T47D (cell line): ENCODE data around the gene SPIRE2.

Experiments
- DNase-seq, 2 experiments: peaks; one replicate each; pipeline versions ENCODE4 v3.0.0 to v3.0.0-alpha.2; 2011 to 2012; ENCODE audit warnings: low read depth in 1 of 2, low spot score in 1 of 2
- JUND ChIP-seq: IDR thresholded peaks from 2 replicates; pipeline ENCODE4 v1.6.1; 2012; ENCODE audit warnings: low read depth
- in situ Hi-C: cut with HindIII; loops from 2 replicates; pipeline ENCODE4 v1.10.0; 2016; ENCODE audit warnings: low sequenced_read_pairs, low pct_unique_long_range_greater_than_20kb

SPIRE2 gene

GRCh38 chr16:89855986-89856385 lies 27.7 kb downstream of the SPIRE2 start:
- in situ Hi-C loops, result no loop called here
- DNase-seq, result no peak
- TF ChIP-seq JUND, result no peak

GRCh38 chr16:89858973-89859614 lies 30.8 kb downstream of the SPIRE2 start:
- no peak for TF ChIP-seq JUND
- DNase-seq, result no peak
- in situ Hi-C loops, result no loop called here

GRCh38 chr16:89859615-89860007 lies 31.3 kb downstream of the SPIRE2 start:
- TF ChIP-seq JUND, result no peak
- no peak for DNase-seq
- in situ Hi-C loops, result no loop called here

DNA sequence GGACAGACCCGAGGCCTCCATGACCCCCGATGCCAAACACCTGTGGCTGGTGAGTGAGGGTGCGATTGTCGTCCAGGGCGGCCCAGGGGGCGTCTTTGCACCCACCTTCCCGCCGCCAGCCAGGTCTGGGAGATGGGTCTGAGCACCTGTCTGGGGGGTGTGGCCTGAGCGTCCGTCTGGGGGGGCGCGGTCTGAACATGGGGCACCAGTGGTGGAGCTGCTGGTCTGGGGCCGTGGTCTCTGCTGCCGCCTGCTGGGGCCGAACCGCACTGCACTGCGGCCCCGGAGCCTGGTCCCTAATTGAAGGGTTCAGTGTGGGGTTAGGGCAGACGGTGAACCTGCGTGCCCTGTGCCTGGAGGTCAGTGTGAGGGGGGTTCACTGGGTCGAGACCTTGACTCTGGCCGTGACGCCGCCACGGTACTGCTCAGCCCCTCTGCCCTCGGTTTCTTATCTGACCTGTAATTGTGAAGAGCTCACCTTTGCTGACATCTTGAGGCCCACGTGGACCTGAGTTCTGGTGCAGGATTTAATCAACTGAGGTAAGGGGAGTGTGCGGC lies 32.6 kb downstream of the SPIRE2 start:
- in situ Hi-C loops, result no loop called here

GRCh38 chr16:89861648-89862047 lies 33.4 kb downstream of the SPIRE2 start:
- TF ChIP-seq JUND, result no peak
- no peak for DNase-seq
- in situ Hi-C loops, result no loop called here

More for the DNA sequence above, 32.6 kb downstream of the SPIRE2 start:
- DNase-seq, result peak; percentile 76 to 95
- TF ChIP-seq JUND, result no peak

DNA sequence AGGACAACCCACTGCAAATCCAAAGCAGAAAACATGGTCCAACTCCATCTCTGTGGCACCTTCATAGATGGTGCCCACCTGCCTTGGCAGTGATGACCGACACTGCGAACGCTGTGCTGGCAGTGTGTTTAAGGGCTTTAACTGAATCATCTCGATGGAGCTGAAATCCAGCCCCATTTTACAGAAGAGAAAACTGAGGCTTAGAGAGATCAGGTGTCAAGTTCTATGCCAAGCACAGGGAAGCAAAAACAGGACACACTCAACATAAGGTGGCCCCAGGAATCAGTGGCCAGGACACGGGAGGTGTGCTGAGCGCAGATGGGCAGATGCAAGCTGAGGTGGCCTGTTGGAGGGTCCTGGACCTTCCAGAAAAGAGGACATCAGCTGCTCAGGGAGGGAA lies 34.5 kb downstream of the SPIRE2 start:
- in situ Hi-C loops, result no loop called here
- DNase-seq, result no peak
- TF ChIP-seq JUND, result no peak

DNA sequence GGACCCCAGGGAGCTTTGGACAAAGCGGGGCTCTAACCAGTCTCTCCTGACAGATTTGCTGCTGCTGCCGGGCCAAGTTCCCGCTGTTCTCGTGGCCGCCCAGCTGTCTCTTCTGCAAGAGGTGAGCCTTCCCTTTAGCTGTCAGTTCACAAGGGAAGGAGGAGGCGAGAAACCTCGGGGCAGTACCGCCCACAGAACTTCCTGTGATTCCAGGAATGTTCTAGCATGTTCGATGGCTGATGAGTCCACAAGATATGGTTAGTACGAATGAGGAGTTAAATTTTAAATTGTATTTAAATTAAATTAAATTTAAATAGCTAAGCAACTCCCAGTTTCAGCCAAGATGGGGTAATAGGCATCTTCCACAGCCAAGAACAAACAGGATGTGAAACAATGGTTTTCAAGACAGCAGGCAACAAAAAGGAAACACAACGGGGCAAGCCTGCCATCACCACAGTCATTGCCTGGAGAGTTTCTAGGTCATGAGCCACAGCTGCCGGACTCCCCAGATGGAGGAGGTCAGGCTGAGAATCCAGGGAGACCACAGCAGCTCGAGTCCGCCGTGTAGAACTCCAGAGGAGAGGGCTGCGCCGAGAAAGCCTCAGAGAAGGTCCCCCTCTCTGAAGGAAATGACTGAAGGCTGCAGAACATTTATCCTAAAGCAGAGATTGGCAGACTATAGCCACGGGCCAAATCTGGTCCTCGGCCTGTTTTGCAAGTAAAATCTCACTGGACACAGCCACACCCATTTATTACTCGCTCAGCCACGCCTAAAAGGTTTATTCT lies 35.7 kb downstream of the SPIRE2 start:
- peak in 1 of 2 experiments; percentile 41 for DNase-seq
- in situ Hi-C loops, result no loop called here
- TF ChIP-seq JUND, result no peak

DNA sequence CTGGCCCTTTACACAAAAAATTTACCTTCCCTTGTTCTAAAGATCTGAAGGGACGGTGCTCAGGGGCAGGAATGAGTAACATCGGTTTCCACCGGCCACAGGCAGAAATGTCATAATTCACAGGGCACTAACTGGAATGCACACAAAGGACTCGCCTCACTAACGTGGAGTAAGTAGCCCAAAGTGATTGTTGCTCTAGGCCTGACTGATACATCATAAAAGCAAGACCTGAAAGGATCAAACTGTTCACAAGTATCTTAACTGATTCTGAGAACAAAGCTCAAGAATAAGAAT lies 36.2 kb downstream of the SPIRE2 start:
- in situ Hi-C loops, result no loop called here

DNA sequence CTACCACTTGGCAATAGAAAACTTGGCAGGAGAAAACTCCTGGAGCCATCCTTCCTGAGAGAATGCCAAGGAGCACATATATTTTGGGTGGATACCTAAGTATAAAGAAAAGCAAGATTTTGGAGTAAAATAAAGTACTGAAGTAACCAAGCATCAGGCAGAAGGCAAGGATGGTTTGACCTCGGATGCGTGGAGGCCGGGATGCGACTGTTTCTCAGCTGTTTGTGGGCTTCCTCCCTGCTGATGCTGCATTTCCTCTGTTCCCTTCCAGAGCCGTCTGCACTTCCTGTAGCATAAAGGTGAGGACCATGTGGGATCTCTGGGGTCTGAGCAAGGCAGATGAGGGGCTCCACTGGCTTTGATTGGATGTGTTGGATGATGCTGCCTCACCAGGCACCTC lies 39.6 kb downstream of the SPIRE2 start:
- no peak for DNase-seq
- in situ Hi-C loops, result no loop called here
- TF ChIP-seq JUND, result no peak

More for the DNA sequence above, 36.2 kb downstream of the SPIRE2 start:
- no peak for TF ChIP-seq JUND
- no peak for DNase-seq

DNA sequence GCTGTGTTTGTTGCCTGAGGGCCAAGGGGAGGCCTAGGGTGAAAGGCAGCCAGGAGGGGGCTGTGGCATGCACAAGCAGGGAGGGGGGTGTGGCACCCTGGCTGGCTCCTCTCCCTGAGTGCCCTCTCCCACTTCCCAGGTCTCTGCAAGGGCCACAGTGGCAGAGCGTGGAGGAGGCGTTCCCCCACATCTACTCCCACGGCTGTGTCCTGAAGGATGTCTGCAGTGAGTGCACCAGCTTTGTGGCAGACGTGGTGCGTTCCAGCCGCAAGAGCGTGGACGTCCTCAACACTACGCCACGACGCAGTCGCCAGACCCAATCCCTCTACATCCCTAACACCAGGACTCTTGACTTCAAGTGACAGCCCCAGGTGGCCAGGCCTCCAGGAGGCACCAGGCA lies 41.6 kb downstream of the SPIRE2 start:
- TF ChIP-seq JUND, result no peak
- DNase-seq, result no peak
- in situ Hi-C loops, result no loop called here

DNA sequence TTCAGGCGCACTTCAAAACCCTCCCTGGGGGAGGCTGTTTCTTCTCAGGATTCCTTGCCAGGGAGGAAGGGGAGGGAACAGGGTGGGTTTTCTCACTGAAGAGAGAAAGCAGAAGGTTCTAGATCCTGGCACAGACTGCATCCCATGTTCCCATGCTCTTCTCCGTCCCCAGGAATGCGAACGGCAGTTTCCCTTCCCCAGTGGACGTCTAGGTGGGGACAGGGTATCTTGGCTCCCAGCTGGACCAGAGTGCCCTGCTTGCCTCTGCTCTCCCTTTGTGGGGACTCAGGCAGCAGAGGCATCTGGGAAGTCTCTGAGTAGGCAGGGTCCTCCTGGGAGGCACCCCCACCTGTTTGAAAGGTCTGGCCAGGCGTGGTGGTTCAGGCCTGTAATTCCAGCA lies 42.2 kb downstream of the SPIRE2 start:
- in situ Hi-C loops, result no loop called here
- no peak for TF ChIP-seq JUND
- no peak for DNase-seq

- TF ChIP-seq JUND, result no peak
- in situ Hi-C loops, result no loop called here
- DNase-seq, result no peak
Measured at GRCh38 chr16:89871895-89872294, 43.6 kb downstream of the SPIRE2 start.

DNA sequence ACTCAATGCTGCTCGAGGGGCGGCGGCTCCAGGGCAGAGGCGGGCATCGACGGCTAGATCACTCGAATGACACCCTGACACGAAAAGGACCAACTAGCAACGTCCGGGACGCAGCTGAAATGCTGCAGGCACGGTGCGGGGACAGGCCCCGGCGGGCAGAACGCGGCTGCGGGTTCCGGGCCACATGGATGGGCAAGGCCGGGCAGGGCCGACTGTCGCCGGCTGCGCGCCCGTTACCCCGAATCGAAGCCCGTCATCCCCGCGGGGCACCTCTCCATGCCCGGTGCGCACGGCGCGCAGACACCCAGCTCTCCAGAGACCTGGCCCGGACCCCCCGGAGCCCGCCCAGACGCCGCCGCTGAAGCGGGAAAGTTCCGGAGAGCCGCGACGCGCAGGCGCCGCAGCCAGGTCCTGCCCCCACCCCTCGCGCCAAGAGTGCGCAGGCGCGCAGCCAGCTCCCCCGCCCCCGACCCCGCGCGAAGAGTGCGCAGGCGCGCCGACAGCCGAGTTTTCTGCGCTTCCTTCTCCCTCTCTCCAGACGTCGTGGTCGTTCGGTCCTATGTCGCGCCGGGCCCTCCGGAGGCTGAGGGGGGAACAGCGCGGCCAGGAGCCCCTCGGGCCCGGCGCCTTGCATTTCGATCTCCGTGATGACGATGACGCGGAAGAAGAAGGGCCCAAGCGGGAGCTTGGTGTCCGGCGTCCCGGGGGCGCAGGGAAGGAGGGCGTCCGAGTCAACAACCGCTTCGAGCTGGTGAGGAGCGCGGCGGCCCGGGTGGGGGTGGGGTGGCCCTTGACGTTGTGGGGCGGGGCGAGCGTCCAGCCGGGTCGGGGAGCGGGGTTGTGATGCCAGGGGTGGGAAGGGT lies 45.1 kb downstream of the SPIRE2 start, which contains the start of gene TCF25:
TSS of gene TCF25 (plus strand) at position 484 of the 863 bp plus-strand sequence. CDS start at position 560, 76 bp downstream.
- TF ChIP-seq JUND, result no peak
- peak; percentile 75 to 93 for DNase-seq
- in situ Hi-C loops, result no loop called here
